Neuron (in vitro differentiated cells): ENCODE results near the gene CTNNA3.

Experiments
- H2AFZ ChIP-seq: one replicate; pipeline ENCODE4 v1.6.1; 2013; ENCODE audit warnings: low read depth, mild to moderate bottlenecking, inconsistent platforms, low read length, moderate library complexity
- H3K27me3 ChIP-seq: one replicate; pipeline ENCODE4 v1.6.1; 2013; ENCODE audit warnings: low read length; ENCODE audit not compliant: insufficient read depth
- H3K36me3 ChIP-seq: one replicate; pipeline ENCODE4 v1.6.1; 2013; ENCODE audit warnings: low read length; ENCODE audit not compliant: insufficient read depth
- H3K4me1 ChIP-seq: one replicate; pipeline ENCODE4 v1.6.1; 2013; ENCODE audit warnings: low read length; ENCODE audit not compliant: insufficient read depth
- H3K4me3 ChIP-seq: 2 replicates; pipeline ENCODE4 v1.5.1; 2013; ENCODE audit warnings: mild to moderate bottlenecking, low read length, moderate library complexity
- H3K9me3 ChIP-seq: one replicate; pipeline ENCODE4 v1.6.1; 2013; ENCODE audit warnings: low read length

CTNNA3 gene

GRCh38 chr10:66167816-66168215 is 1528.2 kb downstream of the CTNNA3 start:
- Histone ChIP-seq H2AFZ (no peak overlapping the region), H3K4me3 (no peak overlapping the region)

GRCh38 chr10:66162560-66163143 is 1533.3 kb downstream of the CTNNA3 start:
- H2AFZ ChIP-seq: no peak overlapping the region

More at GRCh38 chr10:66167816-66168215, 1528.2 kb downstream of the CTNNA3 start:
- H3K9me3 ChIP-seq: no peaks in the 10 kb centered on the region
- H3K36me3 ChIP-seq: no peaks in the 10 kb centered on the region
- H3K27me3 ChIP-seq: no peaks in the 10 kb centered on the region
- no peaks in the 10 kb centered on the region for H3K4me1 ChIP-seq

GRCh38 chr10:66151346-66151745 is 1544.6 kb downstream of the CTNNA3 start:
- H2AFZ ChIP-seq: no peak overlapping the region
- H3K9me3 ChIP-seq: no peaks in the 10 kb centered on the region
- H3K27me3 ChIP-seq: no peaks in the 10 kb centered on the region
- H3K4me1 ChIP-seq: no peaks in the 10 kb centered on the region
- no peak overlapping the region for H3K4me3 ChIP-seq
- H3K36me3 ChIP-seq: no peaks in the 10 kb centered on the region

More at GRCh38 chr10:66162560-66163143, 1533.3 kb downstream of the CTNNA3 start:
- Histone ChIP-seq H3K27me3 (no peaks in the 10 kb centered on the region), H3K4me1 (no peaks in the 10 kb centered on the region), H3K9me3 (no peaks in the 10 kb centered on the region), H3K36me3 (no peaks in the 10 kb centered on the region), H3K4me3 (no peak overlapping the region)

- no peak overlapping the region for H2AFZ ChIP-seq
- no peaks in the 10 kb centered on the region for H3K9me3 ChIP-seq
- H3K4me1 ChIP-seq: no peaks in the 10 kb centered on the region
- H3K4me3 ChIP-seq: no peak overlapping the region
- H3K36me3 ChIP-seq: no peaks in the 10 kb centered on the region
- H3K27me3 ChIP-seq: no peaks in the 10 kb centered on the region
Measured at GRCh38 chr10:66148312-66148711, 1547.7 kb downstream of the CTNNA3 start.

GRCh38 chr10:66144016-66144415 is 1552.0 kb downstream of the CTNNA3 start:
- Histone ChIP-seq H3K9me3 (no peaks in the 10 kb centered on the region), H2AFZ (no peak overlapping the region), H3K27me3 (no peaks in the 10 kb centered on the region), H3K36me3 (no peaks in the 10 kb centered on the region), H3K4me3 (no peak overlapping the region), H3K4me1 (no peaks in the 10 kb centered on the region)

GRCh38 chr10:66102756-66103155 is 1593.2 kb downstream of the CTNNA3 start:
- no peak overlapping the region for H3K4me3 ChIP-seq
- H3K9me3 ChIP-seq: no peaks in the 10 kb centered on the region

GRCh38 chr10:66098595-66099480 is 1597.2 kb downstream of the CTNNA3 start:
- Histone ChIP-seq H3K27me3 (no peaks in the 10 kb centered on the region), H3K4me1 (no peaks in the 10 kb centered on the region), H3K9me3 (no peaks in the 10 kb centered on the region), H2AFZ (no peak overlapping the region), H3K36me3 (no peaks in the 10 kb centered on the region), H3K4me3 (no peak overlapping the region)

More at GRCh38 chr10:66102756-66103155, 1593.2 kb downstream of the CTNNA3 start:
- Histone ChIP-seq H3K36me3 (no peaks in the 10 kb centered on the region), H3K4me1 (no peaks in the 10 kb centered on the region), H3K27me3 (no peaks in the 10 kb centered on the region), H2AFZ (no peak overlapping the region)

- H3K36me3 ChIP-seq: no peaks in the 10 kb centered on the region
- no peaks in the 10 kb centered on the region for H3K9me3 ChIP-seq
- no peak overlapping the region for H3K4me3 ChIP-seq
- H3K4me1 ChIP-seq: no peaks in the 10 kb centered on the region
- no peaks in the 10 kb centered on the region for H3K27me3 ChIP-seq
- H2AFZ ChIP-seq: no peak overlapping the region
Measured at GRCh38 chr10:66095610-66096009, 1600.4 kb downstream of the CTNNA3 start.

GRCh38 chr10:66085906-66086305 is 1610.1 kb downstream of the CTNNA3 start:
- no peaks in the 10 kb centered on the region for H3K9me3 ChIP-seq
- H2AFZ ChIP-seq: no peak overlapping the region
- no peaks in the 10 kb centered on the region for H3K27me3 ChIP-seq
- H3K36me3 ChIP-seq: no peaks in the 10 kb centered on the region
- no peak overlapping the region for H3K4me3 ChIP-seq
- no peaks in the 10 kb centered on the region for H3K4me1 ChIP-seq

GRCh38 chr10:66071907-66072306 is 1624.1 kb downstream of the CTNNA3 start:
- no peak overlapping the region for H3K4me3 ChIP-seq
- no peaks in the 10 kb centered on the region for H3K27me3 ChIP-seq
- H2AFZ ChIP-seq: no peak overlapping the region
- no peaks in the 10 kb centered on the region for H3K36me3 ChIP-seq
- no peaks in the 10 kb centered on the region for H3K9me3 ChIP-seq
- H3K4me1 ChIP-seq: no peaks in the 10 kb centered on the region

GRCh38 chr10:66058594-66058993 is 1637.4 kb downstream of the CTNNA3 start:
- no peaks in the 10 kb centered on the region for H3K9me3 ChIP-seq
- no peak overlapping the region for H2AFZ ChIP-seq
- no peaks in the 10 kb centered on the region for H3K27me3 ChIP-seq
- no peaks in the 10 kb centered on the region for H3K36me3 ChIP-seq
- no peak overlapping the region for H3K4me3 ChIP-seq
- H3K4me1 ChIP-seq: no peaks in the 10 kb centered on the region

- Histone ChIP-seq H2AFZ (no peak overlapping the region), H3K36me3 (no peaks in the 10 kb centered on the region), H3K9me3 (no peaks in the 10 kb centered on the region), H3K4me3 (no peak overlapping the region), H3K4me1 (no peaks in the 10 kb centered on the region), H3K27me3 (no peaks in the 10 kb centered on the region)
Measured at GRCh38 chr10:66049335-66049734, 1646.7 kb downstream of the CTNNA3 start.

GRCh38 chr10:66045859-66046258 is 1650.1 kb downstream of the CTNNA3 start:
- Histone ChIP-seq H3K4me3 (no peak overlapping the region), H2AFZ (no peak overlapping the region), H3K9me3 (no peaks in the 10 kb centered on the region), H3K4me1 (no peaks in the 10 kb centered on the region), H3K27me3 (no peaks in the 10 kb centered on the region), H3K36me3 (no peaks in the 10 kb centered on the region)
